ENCODE results near the gene SLC18A3. TPM values are rescaled to one million over a fixed set of nuclear protein-coding genes. Genes with fewer than 3 reads are reported as not detected.

SLC18A3 gene
- total RNA-seq, 2 donors from 2014 or later: not detected

DNA sequence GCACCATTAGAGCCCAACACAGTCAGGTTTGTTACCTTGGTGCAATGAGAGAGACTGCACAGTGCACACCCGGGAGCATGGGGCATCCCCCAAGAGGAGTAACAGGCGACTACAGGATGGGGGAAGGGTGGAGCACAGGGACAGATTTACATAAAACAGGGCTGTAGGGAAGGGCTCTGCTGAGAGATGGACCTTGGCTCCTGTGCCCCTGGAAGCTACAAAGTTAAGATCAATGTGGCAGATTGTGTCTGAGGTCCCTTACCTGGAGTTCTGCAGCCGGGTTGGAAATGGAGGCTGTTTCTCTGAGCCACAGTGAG is 13.7 kb upstream of the SLC18A3 start:
- Mint-ChIP-seq H3K36me3 (ENCODE audit: low read depth) (no peaks in the 10 kb centered on the region), H3K4me3 (no peak overlapping the region), H3K27me3 (ENCODE audit: insufficient read depth) (peaks cover 45% of the 10 kb centered on the region), H3K27ac (no peak overlapping the region), H3K4me1 (no peaks in the 10 kb centered on the region), H3K9me3 (no peaks in the 10 kb centered on the region)
- DNase-seq: no peak
- Histone ChIP-seq H3K9me3 (ENCODE audit: control insufficient read depth, low read length) (no peaks in the 10 kb centered on the region), H3K36me3 (ENCODE audit: control insufficient read depth, insufficient read depth, low read length) (no peaks in the 10 kb centered on the region), H3K9ac (ENCODE audit: extremely low read depth, low read length, poor library complexity, severe bottlenecking) (no peak overlapping the region), H3K4me3 (ENCODE audit: low read length) (no peak overlapping the region), H3K4me1 (ENCODE audit: control insufficient read depth, insufficient read depth, low read length) (no peaks in the 10 kb centered on the region), H3K27me3 (ENCODE audit: control insufficient read depth, insufficient read depth, low read length, poor library complexity, severe bottlenecking) (peaks cover 5% of the 10 kb centered on the region), H3K27ac (ENCODE audit: low read depth, low read length) (no peak overlapping the region)
- TF ChIP-seq, protein P1, sequence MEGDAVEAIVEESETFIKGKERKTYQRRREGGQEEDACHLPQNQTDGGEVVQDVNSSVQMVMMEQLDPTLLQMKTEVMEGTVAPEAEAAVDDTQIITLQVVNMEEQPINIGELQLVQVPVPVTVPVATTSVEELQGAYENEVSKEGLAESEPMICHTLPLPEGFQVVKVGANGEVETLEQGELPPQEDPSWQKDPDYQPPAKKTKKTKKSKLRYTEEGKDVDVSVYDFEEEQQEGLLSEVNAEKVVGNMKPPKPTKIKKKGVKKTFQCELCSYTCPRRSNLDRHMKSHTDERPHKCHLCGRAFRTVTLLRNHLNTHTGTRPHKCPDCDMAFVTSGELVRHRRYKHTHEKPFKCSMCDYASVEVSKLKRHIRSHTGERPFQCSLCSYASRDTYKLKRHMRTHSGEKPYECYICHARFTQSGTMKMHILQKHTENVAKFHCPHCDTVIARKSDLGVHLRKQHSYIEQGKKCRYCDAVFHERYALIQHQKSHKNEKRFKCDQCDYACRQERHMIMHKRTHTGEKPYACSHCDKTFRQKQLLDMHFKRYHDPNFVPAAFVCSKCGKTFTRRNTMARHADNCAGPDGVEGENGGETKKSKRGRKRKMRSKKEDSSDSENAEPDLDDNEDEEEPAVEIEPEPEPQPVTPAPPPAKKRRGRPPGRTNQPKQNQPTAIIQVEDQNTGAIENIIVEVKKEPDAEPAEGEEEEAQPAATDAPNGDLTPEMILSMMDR (conservative IDR thresholded peaks at IDR 0.05): no peak
- 76 to 78% methylated on average over 1 to 3 of the region's 3 CpGs for WGBS, 2 experiments (ENCODE audit: insufficient coverage in 1 of 2, insufficient read length in 1 of 2)

- Histone ChIP-seq H3K4me1 (ENCODE audit: control insufficient read depth, insufficient read depth, low read length) (no peaks in the 10 kb centered on the region), H3K9ac (ENCODE audit: extremely low read depth, low read length, poor library complexity, severe bottlenecking) (no peak overlapping the region), H3K27me3 (ENCODE audit: control insufficient read depth, insufficient read depth, low read length, poor library complexity, severe bottlenecking) (peaks cover 8% of the 10 kb centered on the region), H3K4me3 (ENCODE audit: low read length) (no peak overlapping the region), H3K36me3 (ENCODE audit: control insufficient read depth, insufficient read depth, low read length) (no peaks in the 10 kb centered on the region), H3K27ac (ENCODE audit: low read depth, low read length) (no peak overlapping the region), H3K9me3 (ENCODE audit: control insufficient read depth, low read length) (no peaks in the 10 kb centered on the region)
- H3K4me3 Mint-ChIP-seq: no peak overlapping the region
- H3K4me1 Mint-ChIP-seq: no peaks in the 10 kb centered on the region
- TF ChIP-seq, protein P1 (conservative IDR thresholded peaks at IDR 0.05): no peak
- peaks cover 43% of the 10 kb centered on the region for H3K27me3 Mint-ChIP-seq (ENCODE audit: insufficient read depth)
- no peaks in the 10 kb centered on the region for H3K36me3 Mint-ChIP-seq (ENCODE audit: low read depth)
- no peaks in the 10 kb centered on the region for H3K9me3 Mint-ChIP-seq
- 77 to 85% methylated on average over 3 of the region's 3 CpGs for WGBS, 2 experiments (ENCODE audit: insufficient coverage in 1 of 2, insufficient read length in 1 of 2)
- DNase-seq: no peak
- no peak overlapping the region for H3K27ac Mint-ChIP-seq
Measured at GRCh38 chr10:49596836-49597235, 13.3 kb upstream of the SLC18A3 start.

DNA sequence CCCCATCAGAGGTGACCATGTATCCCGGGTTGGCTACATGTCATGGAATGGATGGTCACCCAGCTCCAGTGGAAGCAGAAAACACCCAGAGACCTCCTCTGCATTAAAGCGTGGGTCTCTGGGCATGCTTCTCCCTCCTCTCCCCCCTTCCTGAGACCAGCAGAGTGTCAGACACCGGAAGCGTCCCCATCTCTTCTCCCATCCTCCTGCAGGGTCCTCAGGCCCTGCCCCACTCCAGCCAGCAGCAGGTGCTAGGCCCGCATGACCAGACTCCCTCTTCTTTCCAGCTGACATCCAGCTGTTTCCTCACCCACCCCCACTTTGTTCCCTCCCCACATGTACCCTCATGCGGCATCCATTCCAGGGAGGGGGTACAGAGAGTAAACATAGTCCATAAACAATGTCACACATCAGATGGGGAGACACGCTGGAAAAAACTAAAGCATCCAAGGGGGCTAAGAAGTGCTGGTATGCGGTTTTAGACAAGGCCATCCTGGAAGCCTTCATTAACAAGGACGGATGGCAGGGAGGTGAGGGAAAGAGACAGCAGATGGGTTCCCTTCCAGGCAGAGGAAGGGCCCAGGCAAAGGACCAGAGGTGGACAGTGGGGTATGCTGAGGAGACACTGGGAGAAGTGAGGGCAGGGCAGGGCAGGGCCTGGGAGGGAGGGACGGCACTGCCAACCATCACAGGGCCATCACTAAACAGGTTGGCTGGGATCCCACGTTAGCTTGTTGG is 12.5 kb upstream of the SLC18A3 start:
- Mint-ChIP-seq H3K9me3 (no peaks in the 10 kb centered on the region), H3K27ac (no peak overlapping the region), H3K4me1 (no peaks in the 10 kb centered on the region), H3K4me3 (no peak overlapping the region), H3K36me3 (ENCODE audit: low read depth) (no peaks in the 10 kb centered on the region), H3K27me3 (ENCODE audit: insufficient read depth) (peaks cover 50% of the 10 kb centered on the region)
- TF ChIP-seq, protein P1 (conservative IDR thresholded peaks at IDR 0.05): no peak
- Histone ChIP-seq H3K9me3 (ENCODE audit: control insufficient read depth, low read length) (no peaks in the 10 kb centered on the region), H3K27ac (ENCODE audit: low read depth, low read length) (no peak overlapping the region), H3K4me3 (ENCODE audit: low read length) (no peak overlapping the region), H3K9ac (ENCODE audit: extremely low read depth, low read length, poor library complexity, severe bottlenecking) (no peak overlapping the region), H3K4me1 (ENCODE audit: control insufficient read depth, insufficient read depth, low read length) (no peaks in the 10 kb centered on the region), H3K36me3 (ENCODE audit: control insufficient read depth, insufficient read depth, low read length) (no peaks in the 10 kb centered on the region), H3K27me3 (ENCODE audit: control insufficient read depth, insufficient read depth, low read length, poor library complexity, severe bottlenecking) (peaks cover 16% of the 10 kb centered on the region)
- 85 to 95% methylated on average over 6 to 11 of the region's 11 CpGs for WGBS, 2 experiments (ENCODE audit: insufficient coverage in 1 of 2, insufficient read length in 1 of 2)
- no peak for DNase-seq

All from endodermal cell (in vitro differentiated cells).